Hepatocyte (in vitro differentiated cells): ENCODE measurements around the gene PPP1R7. TPM values are rescaled to one million over a fixed set of nuclear protein-coding genes. Genes with fewer than 3 reads are reported as not detected.

ENCODE experiments used
- DNase-seq: peaks from one replicate; pipeline ENCODE4 v3.0.0-alpha.2; 2016; ENCODE audit warnings: low spot score
- H2AFZ ChIP-seq: fragments of 200-600 bp; sonication (generic); 2 replicates; pipeline ENCODE4 v1.6.0; 2016; ENCODE audit warnings: antibody characterized with exemption, mild to moderate bottlenecking
- H3K27ac ChIP-seq: fragments of 200-600 bp; sonication (generic); 2 replicates; pipeline ENCODE4 v1.5.1; 2016; ENCODE audit warnings: mild to moderate bottlenecking
- H3K27me3 ChIP-seq: fragments of 200-600 bp; sonication (generic); 2 replicates; pipeline ENCODE4 v1.6.1; 2016
- H3K36me3 ChIP-seq: fragments of 200-600 bp; sonication (generic); replicated peaks from 2 replicates; pipeline ENCODE4 v1.5.1; 2016; ENCODE audit warnings: low read depth; ENCODE audit not compliant: insufficient read depth
- H3K4me1 ChIP-seq: fragments of 200-600 bp; sonication (generic); 2 replicates; pipeline ENCODE4 v1.5.1; 2016; ENCODE audit warnings: mild to moderate bottlenecking, moderate library complexity; ENCODE audit not compliant: insufficient read depth
- H3K4me2 ChIP-seq: fragments of 200-600 bp; sonication (generic); 2 replicates; pipeline ENCODE4 v1.6.0; 2016
- H3K4me3 ChIP-seq: fragments of 200-600 bp; sonication (generic); 2 replicates; pipeline ENCODE4 v1.5.1; 2016; ENCODE audit warnings: mild to moderate bottlenecking
- H3K79me2 ChIP-seq: fragments of 200-600 bp; sonication (generic); 2 replicates; pipeline ENCODE4 v1.6.0; 2017; ENCODE audit warnings: mild to moderate bottlenecking
- H3K9me2 ChIP-seq: fragments of 200-600 bp; sonication (generic); replicated peaks from 2 replicates; pipeline ENCODE4 v1.6.0; 2017; ENCODE audit warnings: mild to moderate bottlenecking; ENCODE audit not compliant: insufficient read depth
- H3K9me3 ChIP-seq: fragments of 200-600 bp; sonication (generic); 2 replicates; pipeline ENCODE4 v1.5.1; 2016; ENCODE audit warnings: low read depth, mild to moderate bottlenecking
- H4K20me1 ChIP-seq: fragments of 200-600 bp; sonication (generic); 2 replicates; pipeline ENCODE4 v1.6.0; 2016; ENCODE audit warnings: mild to moderate bottlenecking; ENCODE audit not compliant: insufficient read depth, poor library complexity, severe bottlenecking
- CTCF ChIP-seq: fragments of 200-600 bp; sonication (generic); IDR thresholded peaks from 2 replicates; pipeline ENCODE4 v1.5.1; 2016; ENCODE audit warnings: antibody characterized with exemption, mild to moderate bottlenecking; ENCODE audit not compliant: poor library complexity
- EZH2 ChIP-seq: fragments of 200-600 bp; sonication (generic); IDR thresholded peaks from 2 replicates; pipeline ENCODE4 v1.6.1; 2016; ENCODE audit warnings: antibody characterized with exemption, mild to moderate bottlenecking, borderline replicate concordance
- EZH2phosphoT487 ChIP-seq: fragments of 200-600 bp; sonication (generic); IDR thresholded peaks from one replicate; pipeline ENCODE4 v1.6.1; 2018; ENCODE audit warnings: antibody characterized with exemption, mild to moderate bottlenecking, low read depth, moderate library complexity; ENCODE audit not compliant: unreplicated experiment, severe bottlenecking
- WGBS: methylation state at CpG from one replicate; pipeline ENCODE4 v1.1.6; 2016; ENCODE audit warnings: low lambda C conversion rate; ENCODE audit errors: missing lambda C conversion rate; 5-methylcytosine and 5-hydroxymethylcytosine counted together
- polyA plus RNA-seq: library from polyadenylated mRNA; unstranded; fragments of >200 nt; fragmentation: Nextera tagmentation; extraction: Ambion mirVana; gene quantifications from 2 replicates; pipeline ENCODE4 v1.2.1, GENCODE V29; 2016
- total RNA-seq: library from RNA; depleted of rRNA; stranded (reverse); fragments of >200 nt; gene quantifications from 2 replicates; pipeline ENCODE4 v1.2.3, GENCODE V29; 2014

Gene PPP1R7
- total and polyA plus RNA-seq, 2 experiments from 2014 or later = 46.7 to 84.9 TPM

- H3K4me2 ChIP-seq = no peak overlapping the region
- DNase-seq = no peak
- no peaks in the 10 kb centered on the region for H3K9me3 ChIP-seq
- no peak overlapping the region for H2AFZ ChIP-seq
- TF ChIP-seq EZH2 (no peak), CTCF (no peak), EZH2phosphoT487 (no peak)
- no peak overlapping the region for H3K27ac ChIP-seq
- no peaks in the 10 kb centered on the region for H3K79me2 ChIP-seq
- 96% methylated on average over 12 of the region's 12 CpGs for WGBS
- no peaks in the 10 kb centered on the region for H4K20me1 ChIP-seq
- H3K4me3 ChIP-seq = no peak overlapping the region
- no peaks in the 10 kb centered on the region for H3K9me2 ChIP-seq
- H3K27me3 ChIP-seq = peaks cover 6% of the 10 kb centered on the region
- no peaks in the 10 kb centered on the region for H3K36me3 ChIP-seq
- peaks cover 6% of the 10 kb centered on the region for H3K4me1 ChIP-seq
These were observed 64.5 kb downstream of the PPP1R7 start for GRCh38 chr2:241214766-241215165.

GRCh38 chr2:241215421-241215820, 65.2 kb downstream of the PPP1R7 start:
- no peak for DNase-seq
- 79% methylated on average over 9 of the region's 9 CpGs for WGBS
- no peak for TF ChIP-seq CTCF
- TF ChIP-seq EZH2 = no peak
- TF ChIP-seq EZH2phosphoT487 = no peak
- Histone ChIP-seq H3K27ac (no peak overlapping the region), H3K36me3 (no peaks in the 10 kb centered on the region), H2AFZ (no peak overlapping the region), H3K4me3 (no peak overlapping the region), H3K4me2 (no peak overlapping the region), H3K9me2 (no peaks in the 10 kb centered on the region), H4K20me1 (no peaks in the 10 kb centered on the region), H3K4me1 (peaks cover 6% of the 10 kb centered on the region), H3K79me2 (no peaks in the 10 kb centered on the region), H3K9me3 (no peaks in the 10 kb centered on the region), H3K27me3 (peaks cover 6% of the 10 kb centered on the region)

GRCh38 chr2:241216211-241216761, 66.0 kb downstream of the PPP1R7 start:
- H3K4me2 ChIP-seq = no peak overlapping the region
- no peaks in the 10 kb centered on the region for H3K79me2 ChIP-seq
- no peak overlapping the region for H3K4me3 ChIP-seq
- no peaks in the 10 kb centered on the region for H3K9me2 ChIP-seq
- H4K20me1 ChIP-seq = no peaks in the 10 kb centered on the region
- H3K27me3 ChIP-seq = peaks cover 6% of the 10 kb centered on the region
- H2AFZ ChIP-seq = no peak overlapping the region
- TF ChIP-seq EZH2phosphoT487 (no peak), EZH2 (no peak), CTCF (no peak)
- 66% methylated on average over 13 of the region's 14 CpGs for WGBS
- no peak overlapping the region for H3K27ac ChIP-seq
- H3K9me3 ChIP-seq = no peaks in the 10 kb centered on the region
- DNase-seq = no peak
- H3K36me3 ChIP-seq = no peaks in the 10 kb centered on the region
- peaks cover 6% of the 10 kb centered on the region for H3K4me1 ChIP-seq
